NCI-H2081 (cell line): ENCODE measurements around the gene CACNA2D2.
A peak's percentile ranks its signal among the peaks of the same experiment; 100 is the strongest.

ENCODE experiments used
- DNase-seq, 2 experiments: peaks; one replicate each; lab custom pipeline; 2025; lab: John Stamatoyannopoulos, UW

Gene CACNA2D2

GRCh38 chr3:50459785-50460184 is 43.6 kb downstream of the CACNA2D2 start:
- DNase-seq: no peak

GRCh38 chr3:50457988-50458387 is 45.4 kb downstream of the CACNA2D2 start:
- no peak for DNase-seq

GRCh38 chr3:50455161-50456018 is 48.0 kb downstream of the CACNA2D2 start:
- no peak for DNase-seq

GRCh38 chr3:50454481-50455070 is 48.9 kb downstream of the CACNA2D2 start:
- DNase-seq: no peak

- DNase-seq: no peak
Measured at GRCh38 chr3:50453907-50454306, 49.5 kb downstream of the CACNA2D2 start.

- DNase-seq: no peak
Measured at GRCh38 chr3:50450209-50450921, 53.1 kb downstream of the CACNA2D2 start.

- DNase-seq: no peak
Measured at GRCh38 chr3:50448752-50449539, 54.5 kb downstream of the CACNA2D2 start.

GRCh38 chr3:50447290-50447840 is 56.1 kb downstream of the CACNA2D2 start:
- no peak for DNase-seq

- peak; percentile 41 to 83 for DNase-seq
Measured at GRCh38 chr3:50445919-50446318, 57.5 kb downstream of the CACNA2D2 start.

GRCh38 chr3:50444782-50445181 is 58.7 kb downstream of the CACNA2D2 start:
- no peak for DNase-seq

- DNase-seq: no peak
Measured at GRCh38 chr3:50444213-50444612, 59.2 kb downstream of the CACNA2D2 start.

- no peak for DNase-seq
Measured at GRCh38 chr3:50442945-50443579, 60.4 kb downstream of the CACNA2D2 start.

GRCh38 chr3:50441424-50442217 is 61.8 kb downstream of the CACNA2D2 start:
- DNase-seq: no peak

- peak; percentile 23 to 30 for DNase-seq
Measured at GRCh38 chr3:50436114-50436674, 67.2 kb downstream of the CACNA2D2 start.

- no peak for DNase-seq
Measured at GRCh38 chr3:50435371-50436113, 67.9 kb downstream of the CACNA2D2 start.

GRCh38 chr3:50433954-50434353 is 69.5 kb downstream of the CACNA2D2 start:
- DNase-seq: no peak

- DNase-seq: no peak
Measured at GRCh38 chr3:50430950-50431435, 72.4 kb downstream of the CACNA2D2 start.

GRCh38 chr3:50430191-50430590 is 73.2 kb downstream of the CACNA2D2 start:
- DNase-seq: no peak

GRCh38 chr3:50428007-50428633 is 75.3 kb downstream of the CACNA2D2 start:
- DNase-seq: no peak
